Measurements from ENCODE around the gene ZBTB25. TPM values are rescaled to one million over a fixed set of nuclear protein-coding genes. Genes with fewer than 3 reads are reported as not detected.

Gene ZBTB25
- total RNA-seq, 1 experiment from 2014 or later, result 19.0 TPM

DNA sequence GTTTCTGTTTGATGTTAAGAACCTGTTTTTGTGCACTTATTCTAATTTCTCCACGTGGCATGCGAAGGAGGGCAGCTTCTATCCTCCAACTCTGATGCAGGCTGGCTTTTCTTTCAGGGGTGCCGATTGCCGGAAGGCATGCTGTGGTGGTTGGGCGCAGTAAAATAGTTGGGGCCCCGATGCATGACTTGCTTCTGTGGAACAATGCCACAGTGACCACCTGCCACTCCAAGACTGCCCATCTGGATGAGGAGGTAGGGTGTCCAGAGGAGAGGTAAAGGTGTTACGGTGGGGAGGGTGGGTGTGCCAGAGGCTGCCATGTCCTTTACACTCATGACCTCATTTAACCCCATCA is 85.9 kb downstream of the ZBTB25 start:
- Histone ChIP-seq H4K20me1 (ENCODE audit: insufficient read depth) (no peaks in the 10 kb centered on the region), H3K9me3 (ENCODE audit: control insufficient read depth in 1 of 2, insufficient read depth in 1 of 2, low read depth in 1 of 2, low read length in 2 of 2) (no peaks in the 10 kb centered on the region), H3K9ac (ENCODE audit: low read length) (no peak overlapping the region), H3K36me3 (ENCODE audit: control insufficient read depth in 1 of 2, insufficient read depth in 2 of 2, low read length in 2 of 2) (peaks cover 29 to 60% of the 10 kb centered on the region in 2 experiments; a peak in 3 of 4 replicates), H2AFZ (ENCODE audit: low read depth, low read length, poor library complexity, severe bottlenecking) (no peak overlapping the region), H3K9me2 (ENCODE audit: insufficient read depth) (no peaks in the 10 kb centered on the region), H3K4me2 (ENCODE audit: low read length) (no peak overlapping the region), H3K79me2 (ENCODE audit: insufficient read depth, low read length) (no peaks in the 10 kb centered on the region), H3K27me3 (ENCODE audit: insufficient read depth, low read length) (no peaks in the 10 kb centered on the region), H3K27ac (ENCODE audit: low read depth, low read length) (no peak overlapping the region), H3K4me1 (ENCODE audit: control insufficient read depth in 1 of 2, insufficient read depth in 2 of 2, low read length in 2 of 2) (peaks cover 8 to 13% of the 10 kb centered on the region in 2 experiments), H3K4me3 (replicated peaks in 1 of 2; ENCODE audit: low read depth in 1 of 2, low read length in 2 of 2) (no peak overlapping the region)
- BruUV-seq (replicated peaks), result no TSS peak
- intact Hi-C loops (cut with micrococcal nuclease), result no loop called here
- RAD21 ChIA-PET (ENCODE audit: low non-redundant PET in 1 of 2, low total read pairs in 2 of 2, uncharacterized antibody in 2 of 2, unreplicated experiment in 2 of 2), result no interaction called here
- POLR2A ChIA-PET, result interaction anchor here (0.9 kb wide), 1 partner anchor 30 kb away, joined by 3 read pairs; the partner anchor contains the start of gene MTHFD1
- ATAC-seq (no peak), DNase-seq (ENCODE audit: low read depth, low spot score) (no peak)
- TF ChIP-seq POLR2A (IDR thresholded peaks at IDR 0.05; ENCODE audit: borderline replicate concordance, extremely low read depth, insufficient read depth, insufficient read length), result no peak
- no peak for TF ChIP-seq ELF1 (IDR thresholded peaks at IDR 0.05; ENCODE audit: borderline replicate concordance, low read depth)
- TF ChIP-seq, protein P1, sequence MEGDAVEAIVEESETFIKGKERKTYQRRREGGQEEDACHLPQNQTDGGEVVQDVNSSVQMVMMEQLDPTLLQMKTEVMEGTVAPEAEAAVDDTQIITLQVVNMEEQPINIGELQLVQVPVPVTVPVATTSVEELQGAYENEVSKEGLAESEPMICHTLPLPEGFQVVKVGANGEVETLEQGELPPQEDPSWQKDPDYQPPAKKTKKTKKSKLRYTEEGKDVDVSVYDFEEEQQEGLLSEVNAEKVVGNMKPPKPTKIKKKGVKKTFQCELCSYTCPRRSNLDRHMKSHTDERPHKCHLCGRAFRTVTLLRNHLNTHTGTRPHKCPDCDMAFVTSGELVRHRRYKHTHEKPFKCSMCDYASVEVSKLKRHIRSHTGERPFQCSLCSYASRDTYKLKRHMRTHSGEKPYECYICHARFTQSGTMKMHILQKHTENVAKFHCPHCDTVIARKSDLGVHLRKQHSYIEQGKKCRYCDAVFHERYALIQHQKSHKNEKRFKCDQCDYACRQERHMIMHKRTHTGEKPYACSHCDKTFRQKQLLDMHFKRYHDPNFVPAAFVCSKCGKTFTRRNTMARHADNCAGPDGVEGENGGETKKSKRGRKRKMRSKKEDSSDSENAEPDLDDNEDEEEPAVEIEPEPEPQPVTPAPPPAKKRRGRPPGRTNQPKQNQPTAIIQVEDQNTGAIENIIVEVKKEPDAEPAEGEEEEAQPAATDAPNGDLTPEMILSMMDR (IDR thresholded peaks at IDR 0.05 in 2 of 3, conservative IDR thresholded peaks at IDR 0.05 in 1 of 3; ENCODE audit: borderline replicate concordance in 1 of 3, insufficient read depth in 1 of 3, low read depth in 2 of 3, low read length in 2 of 3), result no peak
- TF ChIP-seq EZH2 (IDR thresholded peaks at IDR 0.05), result no peak
- no peak for TF ChIP-seq EZH2phosphoT487 (IDR thresholded peaks at IDR 0.05; ENCODE audit: borderline replicate concordance)
- no peak for TF ChIP-seq FOSL1 (IDR thresholded peaks at IDR 0.05; ENCODE audit: low read depth)
- TF ChIP-seq JUND (IDR thresholded peaks at IDR 0.05), result no peak
- no peak for TF ChIP-seq ZNF274 (IDR thresholded peaks at IDR 0.05; ENCODE audit: low read depth, low read length)
- no peak for TF ChIP-seq SRF (IDR thresholded peaks at IDR 0.05; ENCODE audit: low read depth)
- TF ChIP-seq, protein P2, sequence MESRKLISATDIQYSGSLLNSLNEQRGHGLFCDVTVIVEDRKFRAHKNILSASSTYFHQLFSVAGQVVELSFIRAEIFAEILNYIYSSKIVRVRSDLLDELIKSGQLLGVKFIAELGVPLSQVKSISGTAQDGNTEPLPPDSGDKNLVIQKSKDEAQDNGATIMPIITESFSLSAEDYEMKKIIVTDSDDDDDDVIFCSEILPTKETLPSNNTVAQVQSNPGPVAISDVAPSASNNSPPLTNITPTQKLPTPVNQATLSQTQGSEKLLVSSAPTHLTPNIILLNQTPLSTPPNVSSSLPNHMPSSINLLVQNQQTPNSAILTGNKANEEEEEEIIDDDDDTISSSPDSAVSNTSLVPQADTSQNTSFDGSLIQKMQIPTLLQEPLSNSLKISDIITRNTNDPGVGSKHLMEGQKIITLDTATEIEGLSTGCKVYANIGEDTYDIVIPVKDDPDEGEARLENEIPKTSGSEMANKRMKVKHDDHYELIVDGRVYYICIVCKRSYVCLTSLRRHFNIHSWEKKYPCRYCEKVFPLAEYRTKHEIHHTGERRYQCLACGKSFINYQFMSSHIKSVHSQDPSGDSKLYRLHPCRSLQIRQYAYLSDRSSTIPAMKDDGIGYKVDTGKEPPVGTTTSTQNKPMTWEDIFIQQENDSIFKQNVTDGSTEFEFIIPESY (IDR thresholded peaks at IDR 0.05; ENCODE audit: extremely low read depth, insufficient replicate concordance, low read length), result no peak
- no peak for TF ChIP-seq SIN3A (IDR thresholded peaks at IDR 0.05; ENCODE audit: low read depth)
- CTCF ChIA-PET, result interaction anchor here (3.2 kb wide), 1 partner anchor 12 kb away, joined by 14 read pairs; no protein-coding TSS in a partner anchor

Measured in HCT116 (cell line).